ENCODE data around the gene TMEM131L. TPM values are rescaled to one million over a fixed set of nuclear protein-coding genes. Genes with fewer than 3 reads are reported as not detected.

The TMEM131L gene
- total RNA-seq, 6 experiments from 2014 or later, result 7.7 to 8.9 (median 8.0) TPM

- Mint-ChIP-seq H3K4me3 (no peak overlapping the region), H3K27ac (no peak overlapping the region; the same call in 1 of the 2 replicates), H3K36me3 (ENCODE audit: low read depth) (no peaks in the 10 kb centered on the region), H3K4me1 (ENCODE audit: low read depth) (peaks cover 31% of the 10 kb centered on the region), H3K27me3 (ENCODE audit: insufficient read depth) (0 out of 2 replicates have a peak, but pooled peaks cover 2% of the 10 kb centered on the region), H3K9me3 (no peaks in the 10 kb centered on the region)
- no peak for DNase-seq
- TF ChIP-seq, protein P1, sequence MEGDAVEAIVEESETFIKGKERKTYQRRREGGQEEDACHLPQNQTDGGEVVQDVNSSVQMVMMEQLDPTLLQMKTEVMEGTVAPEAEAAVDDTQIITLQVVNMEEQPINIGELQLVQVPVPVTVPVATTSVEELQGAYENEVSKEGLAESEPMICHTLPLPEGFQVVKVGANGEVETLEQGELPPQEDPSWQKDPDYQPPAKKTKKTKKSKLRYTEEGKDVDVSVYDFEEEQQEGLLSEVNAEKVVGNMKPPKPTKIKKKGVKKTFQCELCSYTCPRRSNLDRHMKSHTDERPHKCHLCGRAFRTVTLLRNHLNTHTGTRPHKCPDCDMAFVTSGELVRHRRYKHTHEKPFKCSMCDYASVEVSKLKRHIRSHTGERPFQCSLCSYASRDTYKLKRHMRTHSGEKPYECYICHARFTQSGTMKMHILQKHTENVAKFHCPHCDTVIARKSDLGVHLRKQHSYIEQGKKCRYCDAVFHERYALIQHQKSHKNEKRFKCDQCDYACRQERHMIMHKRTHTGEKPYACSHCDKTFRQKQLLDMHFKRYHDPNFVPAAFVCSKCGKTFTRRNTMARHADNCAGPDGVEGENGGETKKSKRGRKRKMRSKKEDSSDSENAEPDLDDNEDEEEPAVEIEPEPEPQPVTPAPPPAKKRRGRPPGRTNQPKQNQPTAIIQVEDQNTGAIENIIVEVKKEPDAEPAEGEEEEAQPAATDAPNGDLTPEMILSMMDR (IDR thresholded peaks at IDR 0.05), result no peak
Observed at GRCh38 chr4:153464068-153464467, 2.1 kb upstream of the TMEM131L start.

GRCh38 chr4:153465140-153465539 is 1.0 kb upstream of the TMEM131L start:
- Mint-ChIP-seq H3K27me3 (ENCODE audit: insufficient read depth) (0 out of 2 replicates have a peak, but pooled peaks cover 2% of the 10 kb centered on the region), H3K4me1 (ENCODE audit: low read depth) (peaks cover 35% of the 10 kb centered on the region), H3K4me3 (peak overlapping the region; percentile 92), H3K27ac (no peak overlapping the region), H3K36me3 (ENCODE audit: low read depth) (no peaks in the 10 kb centered on the region), H3K9me3 (no peaks in the 10 kb centered on the region)
- no peak for DNase-seq
- TF ChIP-seq, protein P1 (IDR thresholded peaks at IDR 0.05), result no peak

DNA sequence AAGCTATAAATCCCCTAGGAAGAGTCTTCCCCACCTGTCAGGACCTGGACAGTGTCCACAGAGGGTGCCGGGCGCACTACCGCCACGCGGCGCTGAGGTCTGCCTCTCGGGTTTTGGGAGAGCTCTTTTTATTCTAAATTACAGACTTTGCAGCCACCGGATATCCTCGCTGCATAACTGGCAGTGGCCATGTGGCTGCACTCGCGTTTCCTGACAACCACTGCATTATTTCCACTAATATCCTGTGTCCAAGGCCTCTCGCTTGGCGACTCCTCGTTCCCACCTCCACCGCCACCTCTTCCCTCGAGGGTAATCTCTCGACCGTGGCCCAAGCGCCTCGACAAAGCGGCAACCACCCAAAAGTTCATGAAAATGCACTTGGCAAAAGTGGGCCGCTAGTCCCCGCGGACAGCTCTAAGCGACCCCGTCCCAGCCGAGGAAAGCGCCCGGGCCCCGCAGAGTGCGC is 512 bp upstream of the TMEM131L start:
- no peaks in the 10 kb centered on the region for H3K9me3 Mint-ChIP-seq
- peak overlapping the region; percentile 92 for H3K4me3 Mint-ChIP-seq
- H3K27ac Mint-ChIP-seq, result peak overlapping the region; percentile 88
- H3K27me3 Mint-ChIP-seq (ENCODE audit: insufficient read depth), result 0 out of 2 replicates have a peak, but pooled peaks cover 2% of the 10 kb centered on the region
- TF ChIP-seq, protein P1 (IDR thresholded peaks at IDR 0.05), result peak; percentile 43
- peak; percentile 75 for DNase-seq
- peaks cover 35% of the 10 kb centered on the region for H3K4me1 Mint-ChIP-seq (ENCODE audit: low read depth)
- H3K36me3 Mint-ChIP-seq (ENCODE audit: low read depth), result no peaks in the 10 kb centered on the region

DNA sequence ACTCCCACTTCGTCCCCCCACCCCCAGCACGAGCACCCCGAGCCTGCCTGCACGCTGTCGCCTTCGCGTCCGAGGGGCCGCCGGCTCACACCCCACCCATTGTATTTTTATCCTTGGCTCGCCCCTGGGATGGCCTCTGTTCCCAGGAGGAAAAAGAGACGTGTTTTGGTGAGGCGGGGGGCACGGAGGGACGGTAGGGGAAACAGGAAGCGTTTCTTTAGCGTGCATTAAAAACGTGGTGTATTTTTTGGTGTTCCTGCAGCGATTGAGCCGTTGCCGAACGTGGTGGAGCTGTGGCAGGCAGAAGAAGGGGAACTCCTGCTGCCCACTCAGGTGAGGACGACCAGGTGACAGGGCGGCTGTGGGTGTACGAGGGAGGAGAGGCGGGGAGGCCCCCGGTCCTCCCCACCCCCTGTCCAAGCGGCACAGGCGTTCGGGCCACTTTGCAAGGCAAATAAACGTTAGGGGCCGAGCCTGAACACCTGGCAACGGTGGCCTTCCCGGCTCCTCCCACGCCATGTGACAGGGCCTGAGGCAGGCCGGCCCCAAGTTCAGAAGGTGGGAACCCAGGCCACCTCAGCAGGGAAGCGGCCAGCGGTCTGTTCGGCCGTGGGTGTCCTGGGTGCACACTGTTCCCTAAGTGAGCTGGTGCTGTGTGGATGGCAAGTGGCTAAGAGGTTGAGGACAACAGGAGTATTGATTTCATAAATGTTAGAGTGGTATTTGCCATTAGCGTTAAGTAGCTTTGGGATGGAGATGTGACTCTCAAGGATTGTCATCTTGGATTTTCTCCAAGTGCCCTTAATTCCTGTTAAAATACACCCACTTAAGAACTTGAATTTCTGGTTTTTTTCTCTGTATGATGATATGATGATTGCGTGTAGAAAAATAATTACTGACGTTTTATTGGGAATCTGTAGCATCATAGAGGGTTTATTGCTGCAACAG is 1.1 kb downstream of the TMEM131L start:
- TF ChIP-seq, protein P1 (IDR thresholded peaks at IDR 0.05), result no peak
- H3K4me1 Mint-ChIP-seq (ENCODE audit: low read depth), result peaks cover 46% of the 10 kb centered on the region
- H3K4me3 Mint-ChIP-seq, result peak overlapping the region; percentile 92
- no peaks in the 10 kb centered on the region; the same call in 1 of the 2 replicates for H3K36me3 Mint-ChIP-seq (ENCODE audit: low read depth)
- peak overlapping the region; percentile 32 for H3K27ac Mint-ChIP-seq
- DNase-seq, result no peak
- no peaks in the 10 kb centered on the region for H3K9me3 Mint-ChIP-seq
- 0 out of 2 replicates have a peak, but pooled peaks cover 2% of the 10 kb centered on the region for H3K27me3 Mint-ChIP-seq (ENCODE audit: insufficient read depth)

DNA sequence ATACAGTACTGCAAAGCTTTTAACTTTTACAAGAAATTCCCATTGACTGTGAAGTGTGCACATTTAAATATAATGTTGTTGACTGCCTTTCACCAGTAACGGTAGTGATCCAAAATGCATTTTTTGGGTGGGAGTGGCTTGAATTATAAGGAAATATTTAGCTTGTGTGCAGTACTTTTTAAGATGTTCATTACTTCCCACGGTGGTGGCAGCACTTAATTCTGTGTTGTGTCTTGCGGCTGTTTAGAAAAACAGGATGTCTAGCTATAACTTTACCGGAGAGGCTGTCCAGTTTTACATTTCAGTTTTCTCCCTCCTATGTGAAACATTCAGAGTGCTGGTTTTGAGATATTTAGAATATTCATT is 1.7 kb downstream of the TMEM131L start:
- Mint-ChIP-seq H3K9me3 (no peaks in the 10 kb centered on the region), H3K4me3 (peak overlapping the region; percentile 92), H3K4me1 (ENCODE audit: low read depth) (peaks cover 50% of the 10 kb centered on the region), H3K27me3 (ENCODE audit: insufficient read depth) (0 out of 2 replicates have a peak, but pooled peaks cover 2% of the 10 kb centered on the region), H3K36me3 (ENCODE audit: low read depth) (no peaks in the 10 kb centered on the region; the same call in 1 of the 2 replicates), H3K27ac (no peak overlapping the region)
- TF ChIP-seq, protein P1 (IDR thresholded peaks at IDR 0.05), result no peak
- peak; percentile 16 for DNase-seq

Measured in HFFc6 (cell line).